Right cardiac atrium (tissue), 5 donors: Measurements from ENCODE around the gene NT5C3A. TPM values are rescaled to one million over a fixed set of nuclear protein-coding genes. Genes with fewer than 3 reads are reported as not detected.
A peak's percentile ranks its signal among the peaks of the same experiment; 100 is the strongest.

Source experiments
- ATAC-seq, 2 donors: fragments of 200-7000 bp; cut with Tn5 transposase; one replicate each; pipeline versions ENCODE4 v1.8.0 to v1.9.1; 2020; ENCODE audit warnings: moderate library complexity in 2 of 2, mild to moderate bottlenecking in 1 of 2
- DNase-seq, 3 donors: peaks; one replicate each; pipeline ENCODE4 v3.0.0-alpha.2; 2020
- H3K27ac ChIP-seq: one replicate; pipeline ENCODE4 v1.5.1; 2013; ENCODE audit warnings: mild to moderate bottlenecking, low read length, control low read depth, moderate library complexity
- H3K27me3 ChIP-seq: one replicate; pipeline ENCODE4 v1.6.1; 2013; ENCODE audit not compliant: control insufficient read depth, insufficient read depth
- H3K4me1 ChIP-seq: one replicate; pipeline ENCODE4 v1.6.1; 2013; ENCODE audit warnings: low read length; ENCODE audit not compliant: control insufficient read depth, insufficient read depth
- H3K4me3 ChIP-seq: one replicate; pipeline ENCODE4 v1.5.1; 2013; ENCODE audit warnings: low read length, control low read depth
- H3K9me3 ChIP-seq: one replicate; pipeline ENCODE4 v1.6.1; 2013; ENCODE audit warnings: low read length; ENCODE audit not compliant: control insufficient read depth
- WGBS: extraction: QIAGEN DNeasy Blood & Tissue Kit; methylation state at CpG from one replicate; pipeline ENCODE4 v1.1.7; 2013; 5-methylcytosine and 5-hydroxymethylcytosine counted together
- intact Hi-C, 4 donors: fragments of 100-400 bp; cut with DNase I; formaldehyde crosslinking; loops; one replicate each; pipeline versions ENCODE4 v1.11.0 to v1.14.0; 2022 to 2023
- polyA plus RNA-seq: library from polyadenylated mRNA; stranded (reverse); fragments of 200-250 nt; gene quantifications from one replicate; pipeline ENCODE4 v1.2.3, GENCODE V29; 2013
- total RNA-seq, 4 donors: library from RNA; stranded (reverse); fragmentation: NEBNext Ultra II Directional; extraction: Animal tissue kit (Norgen Biotek cat#: 25700); gene quantifications; one replicate each; pipeline ENCODE4 v1.2.1, GENCODE V29; 2021
- donor health status: healthy with polysubstance abuse.
- donor health status: DM: no; HTN: yes; CAD: no.
- donor health status: DM: no; HTN: no; CAD: no.
- donor health status: DM: no; HTN: yes; CAD: no; lungs with severe emphysema.
- donor health status: DM: yes; HTN: yes; CAD: no.

The NT5C3A gene
- total and polyA plus RNA-seq, 5 donors = 12.8 to 21.9 (median 15.0) TPM

DNA sequence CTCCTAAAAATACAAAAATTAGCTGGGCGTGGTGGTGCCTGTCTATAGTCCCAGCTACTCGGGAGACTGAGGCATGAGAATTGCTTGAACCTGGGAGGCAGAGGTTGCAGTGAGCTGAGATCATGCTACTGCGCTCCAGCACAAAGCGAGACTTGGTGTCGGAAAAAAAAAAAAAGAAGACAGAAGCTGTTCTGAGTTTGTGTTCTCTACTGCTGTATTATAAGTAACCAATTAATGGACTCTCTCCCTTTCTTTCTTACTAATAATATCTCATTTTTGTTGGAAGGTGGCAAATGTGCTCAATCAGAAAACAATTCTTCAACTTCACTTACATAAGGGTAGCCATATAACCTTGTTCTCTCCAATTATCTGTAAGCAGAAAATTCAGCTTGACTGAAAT is 7.4 kb downstream of the NT5C3A start:
- no peaks in the 10 kb centered on the region for H3K27me3 ChIP-seq
- ATAC-seq = no peak
- intact Hi-C loops = loop anchor here in 2 of 4 donors (5.0 to 10.0 kb wide), 2 partner anchors 250 to 563 kb away; partner anchors contain the start of gene LSM5 (in 1 of the 2)
- WGBS = 97% methylated on average over 5 of the region's 5 CpGs
- no peaks in the 10 kb centered on the region for H3K9me3 ChIP-seq
- DNase-seq = no peak
- H3K4me3 ChIP-seq = no peak overlapping the region
- no peak overlapping the region for H3K27ac ChIP-seq
- peaks cover 2% of the 10 kb centered on the region for H3K4me1 ChIP-seq

DNA sequence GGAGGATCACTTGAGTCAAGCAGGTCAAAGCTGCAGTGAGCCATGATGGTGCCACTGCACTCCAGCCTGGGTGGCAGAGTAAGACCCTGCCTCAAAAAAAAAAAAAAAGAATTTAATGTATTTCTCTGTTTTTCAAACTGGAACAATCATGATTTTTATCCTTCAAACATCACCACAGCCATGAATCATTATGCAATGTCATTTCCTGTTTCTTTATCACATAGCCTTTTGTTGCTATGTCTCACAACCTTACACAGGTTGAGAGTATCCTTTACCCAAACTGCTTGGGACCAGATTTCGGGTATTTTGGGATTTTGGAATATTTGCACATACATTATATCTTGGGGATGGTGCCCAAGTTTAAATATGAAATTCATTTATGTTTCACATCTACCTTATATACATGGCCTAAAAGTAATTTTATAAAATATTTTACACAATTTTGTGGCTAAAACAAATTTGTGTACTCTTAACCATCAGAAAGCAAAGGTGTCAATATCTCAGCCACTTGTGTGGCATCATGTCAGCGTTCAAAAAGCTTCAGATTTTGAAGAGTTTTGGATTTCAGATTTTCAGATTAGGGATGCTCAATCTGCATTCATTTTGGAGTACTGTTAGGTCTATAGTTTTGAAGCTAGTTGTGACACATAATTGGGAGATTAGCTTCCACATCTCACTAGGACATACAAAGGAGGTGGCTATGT is 8.2 kb downstream of the NT5C3A start:
- 76% methylated on average over 2 of the region's 2 CpGs for WGBS
- no peaks in the 10 kb centered on the region for H3K27me3 ChIP-seq
- H3K9me3 ChIP-seq = no peaks in the 10 kb centered on the region
- H3K27ac ChIP-seq = no peak overlapping the region
- intact Hi-C loops = loop anchor here in 1 of 4 donors (10.0 kb wide), 1 partner anchor 250 kb away; no protein-coding TSS in a partner anchor
- ATAC-seq = peak in 1 of 2 donors; percentile 34
- H3K4me3 ChIP-seq = no peak overlapping the region
- DNase-seq = no peak
- H3K4me1 ChIP-seq = no peaks in the 10 kb centered on the region

DNA sequence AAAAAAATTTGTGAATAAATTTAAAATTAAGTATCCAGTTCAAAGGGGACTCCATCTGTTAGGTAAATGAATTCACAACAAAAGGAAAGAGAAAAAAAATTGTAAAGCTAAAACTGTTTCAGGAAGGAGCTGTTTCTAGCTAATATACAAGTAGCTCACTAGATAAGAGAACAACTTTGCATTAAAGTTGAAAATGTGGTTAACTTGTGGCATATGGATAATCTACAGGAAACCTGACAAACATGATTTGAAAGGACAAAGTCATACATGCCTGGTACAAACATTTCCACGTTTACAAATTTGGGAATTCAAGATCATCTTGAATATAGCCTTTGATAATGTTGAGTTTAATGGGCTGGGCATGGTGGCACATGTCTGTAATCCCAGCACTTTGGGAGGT is 8.9 kb downstream of the NT5C3A start:
- Histone ChIP-seq H3K27ac (no peak overlapping the region), H3K4me3 (no peak overlapping the region), H3K4me1 (no peaks in the 10 kb centered on the region), H3K9me3 (no peaks in the 10 kb centered on the region), H3K27me3 (no peaks in the 10 kb centered on the region)
- 55% methylated on average over 1 of the region's 1 CpG for WGBS
- ATAC-seq (no peak), DNase-seq (no peak)
- intact Hi-C loops = loop anchor here in 1 of 4 donors (10.0 kb wide), 1 partner anchor 249 kb away; no protein-coding TSS in a partner anchor

DNA sequence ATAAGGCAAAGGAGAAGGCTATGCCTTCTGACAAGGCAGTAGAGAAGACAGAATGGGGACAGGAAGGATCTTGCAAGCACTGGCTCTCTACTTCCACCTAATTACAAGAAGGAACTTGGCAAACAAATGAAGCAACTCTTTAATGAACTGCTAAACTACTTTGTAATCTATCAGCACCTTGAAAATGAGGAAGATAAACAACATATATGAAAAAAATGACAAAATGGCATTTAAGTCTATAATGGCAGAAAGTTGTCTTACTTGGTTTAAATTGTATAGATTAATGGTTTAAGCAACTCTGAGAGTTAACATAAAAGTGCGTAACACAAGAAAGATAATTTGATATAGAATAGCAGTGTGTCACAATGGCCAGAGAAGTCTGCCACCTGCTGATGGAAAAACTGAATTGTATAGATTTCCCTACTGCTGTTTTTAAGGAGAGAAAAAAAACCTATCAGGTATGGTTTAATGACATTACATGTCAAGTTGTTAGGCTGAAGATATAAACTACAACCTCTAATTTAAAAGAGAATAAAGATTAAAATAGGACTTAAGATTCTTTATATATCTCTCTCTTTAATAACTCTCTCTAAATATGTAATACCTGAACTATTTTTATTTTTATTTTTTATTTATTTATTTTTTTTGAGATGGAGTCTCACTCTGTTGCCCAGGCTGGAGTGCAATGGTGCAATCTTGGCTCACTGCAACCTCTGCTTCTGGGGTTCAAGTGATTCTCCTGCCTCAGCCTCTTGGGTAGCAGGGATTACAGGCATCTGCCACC is 11.8 kb downstream of the NT5C3A start:
- H3K4me1 ChIP-seq = peaks cover 2% of the 10 kb centered on the region
- H3K27ac ChIP-seq = no peak overlapping the region
- no peak overlapping the region for H3K4me3 ChIP-seq
- no peaks in the 10 kb centered on the region for H3K27me3 ChIP-seq
- intact Hi-C loops = loop anchor here in 1 of 4 donors (10.0 kb wide), 1 partner anchor 246 kb away; no protein-coding TSS in a partner anchor
- DNase-seq (no peak), ATAC-seq (peak; percentile 38 to 47)
- 0% methylated on average over 1 of the region's 1 CpG for WGBS
- no peaks in the 10 kb centered on the region for H3K9me3 ChIP-seq

DNA sequence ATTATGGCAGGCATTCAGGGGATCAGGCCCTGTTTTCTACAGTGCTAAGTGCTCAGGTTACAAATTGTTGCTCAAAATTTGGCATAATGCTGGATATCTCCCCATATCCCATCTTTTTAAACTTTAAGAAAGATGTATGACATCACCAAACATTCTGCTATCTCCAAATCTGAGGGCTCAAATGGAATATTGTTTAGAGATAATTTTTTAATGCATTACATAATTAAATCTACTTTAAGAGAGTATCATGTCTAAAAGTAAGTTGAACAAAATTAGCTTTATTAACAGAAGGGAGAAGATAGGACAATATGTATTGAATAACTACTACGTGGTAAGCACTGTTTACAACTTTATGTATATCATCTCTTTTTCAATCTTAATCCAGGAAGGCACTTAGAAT is 13.9 kb downstream of the NT5C3A start:
- Histone ChIP-seq H3K27ac (no peak overlapping the region), H3K9me3 (no peaks in the 10 kb centered on the region), H3K4me1 (peaks cover 4% of the 10 kb centered on the region), H3K4me3 (no peak overlapping the region), H3K27me3 (no peaks in the 10 kb centered on the region)
- WGBS = 94% methylated on average over 1 of the region's 1 CpG
- no peak for DNase-seq
- intact Hi-C loops = no loop called here
- ATAC-seq = no peak

DNA sequence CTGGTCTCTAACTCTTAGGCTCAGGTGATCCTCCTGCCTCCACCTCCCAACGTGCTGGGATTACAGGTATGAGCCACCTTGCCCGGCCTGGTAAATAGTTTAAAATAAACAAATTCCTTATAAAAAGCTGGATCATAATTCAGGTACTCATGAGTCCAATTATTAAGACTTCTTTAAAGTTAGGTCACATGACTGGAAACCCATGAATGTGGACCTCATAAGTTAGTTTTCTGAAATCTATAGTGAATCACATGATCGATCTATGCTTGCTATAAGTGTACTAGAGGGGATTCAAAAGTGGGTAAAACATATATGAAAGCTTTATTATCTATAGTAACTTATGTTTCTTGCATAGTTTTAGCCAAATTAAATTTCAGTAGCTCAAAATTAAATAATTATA is 14.3 kb downstream of the NT5C3A start:
- Histone ChIP-seq H3K4me1 (peaks cover 8% of the 10 kb centered on the region), H3K9me3 (no peaks in the 10 kb centered on the region), H3K4me3 (no peak overlapping the region), H3K27ac (no peak overlapping the region), H3K27me3 (no peaks in the 10 kb centered on the region)
- no peak for DNase-seq
- 96% methylated on average over 3 of the region's 3 CpGs for WGBS
- intact Hi-C loops = no loop called here
- no peak for ATAC-seq

DNA sequence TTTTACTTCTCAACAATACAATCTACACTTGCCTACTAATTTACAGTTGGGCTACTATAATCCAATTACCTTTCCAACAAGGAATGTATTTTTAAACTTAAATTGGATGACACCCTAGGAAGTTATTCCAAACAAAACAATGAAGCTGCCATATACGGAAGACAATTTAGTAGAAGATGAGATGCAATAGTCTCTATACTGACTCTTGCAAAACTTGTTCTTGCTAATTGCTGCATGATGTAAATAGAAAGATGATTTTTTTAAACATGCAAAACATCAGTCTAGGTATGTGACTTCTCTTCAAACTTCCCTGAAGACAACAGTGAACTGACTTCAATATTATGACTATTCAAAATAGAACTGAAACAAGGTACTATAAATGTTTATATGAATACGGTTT is 17.6 kb downstream of the NT5C3A start:
- Histone ChIP-seq H3K4me3 (no peak overlapping the region), H3K9me3 (no peaks in the 10 kb centered on the region), H3K27ac (no peak overlapping the region), H3K4me1 (peaks cover 8% of the 10 kb centered on the region), H3K27me3 (no peaks in the 10 kb centered on the region)
- ATAC-seq (no peak), DNase-seq (no peak)
- 19% methylated on average over 2 of the region's 2 CpGs for WGBS
- intact Hi-C loops = no loop called here

DNA sequence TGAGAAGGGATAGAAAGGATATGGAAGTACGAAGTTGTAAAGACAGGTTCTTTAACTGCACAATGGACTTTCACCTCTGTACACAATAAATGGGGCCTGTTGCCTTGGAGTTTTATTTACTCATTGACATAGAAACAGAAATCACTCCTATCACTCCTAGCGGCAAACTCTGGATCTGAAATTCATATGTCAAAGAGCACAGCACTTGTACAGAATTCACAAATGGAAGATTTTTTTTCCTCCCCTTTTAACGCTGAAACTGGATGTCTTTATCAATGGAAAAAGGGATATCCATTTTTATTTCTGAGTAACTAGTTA is 18.2 kb downstream of the NT5C3A start:
- peak; percentile 48 to 57 for ATAC-seq
- Histone ChIP-seq H3K4me1 (peaks cover 8% of the 10 kb centered on the region), H3K27me3 (no peaks in the 10 kb centered on the region), H3K4me3 (no peak overlapping the region), H3K9me3 (no peaks in the 10 kb centered on the region), H3K27ac (no peak overlapping the region)
- intact Hi-C loops = no loop called here
- 21% methylated on average over 3 of the region's 3 CpGs for WGBS
- no peak for DNase-seq

DNA sequence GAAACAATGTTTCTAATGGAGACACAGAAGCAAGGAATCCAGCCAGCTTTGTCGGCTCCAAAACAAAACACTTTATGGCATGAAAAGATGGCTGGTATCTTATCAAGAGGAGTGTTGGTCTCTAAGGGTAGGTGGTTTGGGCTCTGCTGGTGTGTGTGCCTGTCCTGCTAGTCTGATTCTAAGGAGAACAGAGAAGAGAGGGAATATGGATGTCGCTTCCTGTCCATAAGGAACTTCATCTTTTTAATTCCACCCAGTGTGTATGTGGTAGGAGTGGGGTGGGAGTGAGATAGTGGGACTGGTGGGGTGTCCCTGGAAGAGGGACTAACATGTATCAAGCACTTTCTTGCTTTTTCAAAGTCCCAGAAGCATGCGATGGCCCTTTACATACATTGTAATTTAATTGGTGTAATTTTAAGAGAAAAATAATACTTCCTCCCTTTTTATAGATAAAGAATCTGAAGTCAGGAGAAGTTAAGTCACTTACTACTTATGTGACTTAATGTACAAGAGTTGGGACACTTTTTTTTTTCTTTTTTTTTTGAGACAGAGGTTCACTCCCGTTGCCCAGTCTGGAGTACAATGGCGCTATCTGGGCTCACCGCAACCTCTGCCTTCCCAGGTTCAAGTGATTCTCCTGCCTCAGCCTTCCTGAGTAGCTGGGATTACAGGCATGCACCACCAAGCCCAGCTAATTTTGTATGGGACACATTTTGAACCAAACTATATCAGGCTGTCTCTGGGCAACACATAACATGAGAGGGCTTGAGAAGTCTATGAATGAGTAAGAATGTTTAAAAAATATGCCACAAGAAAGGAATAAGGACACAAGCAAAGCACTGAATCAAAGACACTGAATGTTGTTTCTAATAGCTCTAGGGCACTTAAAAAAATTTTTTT is 18.8 kb downstream of the NT5C3A start:
- Histone ChIP-seq H3K27ac (peak overlapping the region; percentile 90), H3K4me3 (peak overlapping the region; percentile 18), H3K27me3 (no peaks in the 10 kb centered on the region), H3K9me3 (no peaks in the 10 kb centered on the region), H3K4me1 (peaks cover 8% of the 10 kb centered on the region)
- intact Hi-C loops = no loop called here
- no peak for DNase-seq
- ATAC-seq = peak; percentile 51 to 64
- WGBS = 69% methylated on average over 6 of the region's 6 CpGs

DNA sequence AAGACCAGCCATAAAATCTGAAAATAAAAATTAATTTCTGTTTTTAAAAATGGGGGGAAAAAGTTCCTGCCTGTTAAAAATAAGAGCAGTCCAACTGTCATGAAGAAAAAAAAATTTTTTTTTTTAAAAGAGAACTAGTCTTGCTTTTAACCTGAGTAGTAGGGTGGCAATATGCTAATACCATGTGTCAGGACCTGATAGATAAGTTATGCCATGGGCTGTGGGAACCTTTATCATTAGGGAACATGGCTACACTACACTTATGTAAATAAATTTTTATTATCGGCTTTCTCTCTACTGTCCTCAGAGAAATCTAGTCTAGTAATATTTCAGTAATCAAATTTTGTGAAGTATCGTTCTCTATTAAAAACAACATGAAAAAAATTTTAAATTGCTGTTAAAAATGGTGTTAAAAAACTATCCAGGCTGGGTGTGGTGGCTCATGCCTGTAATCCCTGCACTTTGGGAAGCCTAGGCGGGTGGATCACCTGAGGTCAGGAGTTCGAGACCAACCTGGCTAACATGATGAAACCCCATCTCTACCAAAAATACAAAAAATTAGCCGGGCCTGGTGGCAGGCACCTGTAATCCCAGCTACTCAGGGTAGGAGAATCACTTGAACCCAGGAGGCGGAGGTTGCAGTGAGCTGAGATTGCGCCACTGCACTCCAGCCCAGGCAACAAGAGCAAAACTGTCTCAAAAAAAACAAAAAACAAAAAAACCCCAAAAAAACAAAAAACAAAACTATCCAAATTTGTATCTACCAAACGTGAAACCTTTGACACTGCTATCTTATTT is 20.7 kb downstream of the NT5C3A start:
- intact Hi-C loops = no loop called here
- Histone ChIP-seq H3K4me1 (peaks cover 8% of the 10 kb centered on the region), H3K9me3 (no peaks in the 10 kb centered on the region), H3K27me3 (no peaks in the 10 kb centered on the region), H3K27ac (no peak overlapping the region), H3K4me3 (no peak overlapping the region)
- 92% methylated on average over 8 of the region's 8 CpGs for WGBS
- DNase-seq = no peak
- no peak for ATAC-seq
